ENCODE data around the gene TSPAN16. TPM values are rescaled to one million over a fixed set of nuclear protein-coding genes. Genes with fewer than 3 reads are reported as not detected.

TSPAN16 gene
- total and polyA plus RNA-seq, 2 of the 13 experiments (the other 11 are each of a cell fraction or from before 2014, with no cell fraction given) = not detected

DNA sequence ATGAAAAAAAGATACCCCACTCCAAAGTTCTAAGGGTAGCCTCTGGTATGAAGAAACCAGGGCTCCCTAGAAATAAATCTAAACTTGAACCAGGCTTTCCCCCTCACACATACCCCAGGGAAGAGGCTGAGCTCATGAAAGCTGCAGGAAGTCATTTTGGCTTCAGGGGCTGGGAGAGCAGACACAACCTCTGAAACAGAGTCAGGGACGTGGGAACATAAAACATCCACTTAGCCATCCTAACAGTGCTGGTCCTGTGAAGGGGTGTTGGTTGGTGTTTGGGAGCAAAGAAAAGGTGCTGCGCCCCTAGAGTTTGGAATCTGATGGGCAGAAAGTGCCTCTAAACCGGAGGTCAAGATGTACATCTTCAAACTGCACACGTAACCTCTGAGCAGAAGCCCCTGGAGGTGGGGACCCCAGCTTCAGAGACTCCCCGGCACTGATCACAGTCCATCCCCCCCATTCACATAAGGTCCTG is 27.7 kb downstream of the TSPAN16 start:
- no peaks in the 10 kb centered on the region for H3K9me3 ChIP-seq (ENCODE audit: low read length)
- H3K36me3 ChIP-seq (replicated peaks in 1 of 2; ENCODE audit: control insufficient read depth in 1 of 2, insufficient read depth in 2 of 2, low read length in 2 of 2) = no peaks in the 10 kb centered on the region
- TF ChIP-seq, protein P1, sequence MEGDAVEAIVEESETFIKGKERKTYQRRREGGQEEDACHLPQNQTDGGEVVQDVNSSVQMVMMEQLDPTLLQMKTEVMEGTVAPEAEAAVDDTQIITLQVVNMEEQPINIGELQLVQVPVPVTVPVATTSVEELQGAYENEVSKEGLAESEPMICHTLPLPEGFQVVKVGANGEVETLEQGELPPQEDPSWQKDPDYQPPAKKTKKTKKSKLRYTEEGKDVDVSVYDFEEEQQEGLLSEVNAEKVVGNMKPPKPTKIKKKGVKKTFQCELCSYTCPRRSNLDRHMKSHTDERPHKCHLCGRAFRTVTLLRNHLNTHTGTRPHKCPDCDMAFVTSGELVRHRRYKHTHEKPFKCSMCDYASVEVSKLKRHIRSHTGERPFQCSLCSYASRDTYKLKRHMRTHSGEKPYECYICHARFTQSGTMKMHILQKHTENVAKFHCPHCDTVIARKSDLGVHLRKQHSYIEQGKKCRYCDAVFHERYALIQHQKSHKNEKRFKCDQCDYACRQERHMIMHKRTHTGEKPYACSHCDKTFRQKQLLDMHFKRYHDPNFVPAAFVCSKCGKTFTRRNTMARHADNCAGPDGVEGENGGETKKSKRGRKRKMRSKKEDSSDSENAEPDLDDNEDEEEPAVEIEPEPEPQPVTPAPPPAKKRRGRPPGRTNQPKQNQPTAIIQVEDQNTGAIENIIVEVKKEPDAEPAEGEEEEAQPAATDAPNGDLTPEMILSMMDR (CRISPR knock-in tag; IDR thresholded peaks at IDR 0.05) = peak; percentile 27; the same call in 1 of the 2 replicates
- TF ChIP-seq ZSCAN29 (CRISPR knock-in tag; conservative IDR thresholded peaks at IDR 0.05) (0 out of 2 replicates have a peak, but pooled peaks have one; percentile 22), ZNF205 (CRISPR knock-in tag; IDR thresholded peaks at IDR 0.05) (no peak), TEAD3 (CRISPR knock-in tag; optimal IDR thresholded peaks at IDR 0.05; ENCODE audit: borderline replicate concordance) (peak; percentile 73)
- no peak overlapping the region for H3K27ac ChIP-seq (ENCODE audit: extremely low read length, insufficient read depth, low read length)
- H3K4me1 ChIP-seq (ENCODE audit: insufficient read depth, low read length) = peaks cover 35% of the 10 kb centered on the region
- intact Hi-C loops (cut with micrococcal nuclease; ENCODE audit: unreplicated experiment) = no loop called here
- WGBS (ENCODE audit: low lambda C conversion rate) = 3% methylated on average over 5 of the region's 5 CpGs
- no peak overlapping the region for H3K9ac ChIP-seq (ENCODE audit: insufficient read depth, low read depth, low read length)
- H3K27me3 ChIP-seq (ENCODE audit: control insufficient read depth in 1 of 2, insufficient read depth in 2 of 2, low read length in 2 of 2) = no peaks in the 10 kb centered on the region
- no peaks in the 10 kb centered on the region for H4K20me1 ChIP-seq (ENCODE audit: insufficient read depth, low read length)
- POLR2A ChIA-PET = interaction anchor here (1.0 to 2.3 kb wide), 4 partner anchors 9 to 51 kb away, joined by 4 to 10 read pairs (median 4); partner anchors contain the start of genes CCDC159, RAB3D, SWSAP1 and TMEM205
- H3K79me2 ChIP-seq (ENCODE audit: insufficient read depth, low read length) = no peaks in the 10 kb centered on the region
- BruUV-seq (replicated peaks) = no TSS peak
- H3K4me2 ChIP-seq (ENCODE audit: low read depth, low read length) = peak overlapping the region; percentile 68
- DNase-seq (ENCODE audit: low spot score) = no peak
- CTCF ChIA-PET (ENCODE audit: low intra/inter-chr PET ratio, low total read pairs) = no interaction called here
- H2AFZ ChIP-seq (ENCODE audit: low read length) = no peak overlapping the region
- in situ Hi-C loops (cut with HindIII; ENCODE audit: extremely low pct_ligation_motif_present, low pct_unique_long_range_greater_than_20kb) = no loop called here
- peak overlapping the region; percentile 25 to 51 (median 47); a peak in 4 of 6 replicates for H3K4me3 ChIP-seq (replicated peaks in 1 of 3; ENCODE audit: insufficient read depth in 1 of 3, low read depth in 2 of 3, low read length in 3 of 3)
- ATAC-seq = peak; percentile 45
- no peak for FAIRE-seq

DNA sequence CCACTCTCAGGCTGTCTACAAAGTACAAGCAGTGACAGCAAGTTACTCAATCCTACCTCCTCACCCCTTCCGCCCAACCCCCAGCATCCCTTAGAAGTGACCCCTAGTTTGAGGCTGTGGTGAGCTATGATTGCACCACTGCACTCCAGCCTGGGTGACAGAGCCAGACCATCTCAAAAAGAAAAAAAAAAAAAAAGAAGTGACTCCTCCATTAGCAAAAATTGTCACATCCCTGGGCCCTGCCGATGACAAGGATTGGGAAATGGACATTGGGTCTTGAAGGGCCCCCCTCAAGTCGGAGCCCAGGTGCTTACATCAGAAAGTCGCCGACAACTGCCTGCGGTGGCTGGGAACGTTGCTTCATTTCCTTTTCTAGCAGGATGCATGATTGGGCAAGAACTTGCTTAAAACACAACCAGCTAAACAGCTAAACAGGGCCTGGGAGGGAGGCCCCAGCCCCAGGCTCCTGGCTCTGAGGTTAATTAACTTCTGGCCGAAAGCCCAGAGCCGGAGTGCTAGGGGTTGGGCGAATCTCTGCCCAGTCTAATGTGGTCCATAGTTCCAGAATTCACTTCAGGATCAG is 28.2 kb downstream of the TSPAN16 start:
- ChIA-PET CTCF (ENCODE audit: low intra/inter-chr PET ratio, low total read pairs) (no interaction called here), POLR2A (interaction anchor here (1.0 to 2.3 kb wide), 4 partner anchors 8 to 51 kb away, joined by 4 to 10 read pairs (median 4); partner anchors contain the start of genes CCDC159, RAB3D, SWSAP1 and TMEM205)
- peaks cover 35% of the 10 kb centered on the region for H3K4me1 ChIP-seq (ENCODE audit: insufficient read depth, low read length)
- ATAC-seq (peak; percentile 94), FAIRE-seq (peak; percentile 86), DNase-seq (ENCODE audit: low spot score) (peak; percentile 86)
- BruUV-seq (replicated peaks) = no TSS peak
- H3K4me2 ChIP-seq (ENCODE audit: low read depth, low read length) = peak overlapping the region; percentile 68
- in situ Hi-C loops (cut with HindIII; ENCODE audit: extremely low pct_ligation_motif_present, low pct_unique_long_range_greater_than_20kb) (no loop called here), intact Hi-C loops (cut with micrococcal nuclease; ENCODE audit: unreplicated experiment) (no loop called here)
- H3K27ac ChIP-seq (ENCODE audit: extremely low read length, insufficient read depth, low read length) = peak overlapping the region; percentile 45
- no peaks in the 10 kb centered on the region for H3K36me3 ChIP-seq (replicated peaks in 1 of 2; ENCODE audit: control insufficient read depth in 1 of 2, insufficient read depth in 2 of 2, low read length in 2 of 2)
- no peak overlapping the region for H3K9ac ChIP-seq (ENCODE audit: insufficient read depth, low read depth, low read length)
- WGBS (ENCODE audit: low lambda C conversion rate) = 7% methylated on average over 6 of the region's 10 CpGs
- H4K20me1 ChIP-seq (ENCODE audit: insufficient read depth, low read length) = no peaks in the 10 kb centered on the region
- peak overlapping the region; percentile 25 to 51 (median 47); a peak in 5 of 6 replicates for H3K4me3 ChIP-seq (replicated peaks in 1 of 3; ENCODE audit: insufficient read depth in 1 of 3, low read depth in 2 of 3, low read length in 3 of 3)
- no peaks in the 10 kb centered on the region for H3K79me2 ChIP-seq (ENCODE audit: insufficient read depth, low read length)
- H3K27me3 ChIP-seq (ENCODE audit: control insufficient read depth in 1 of 2, insufficient read depth in 2 of 2, low read length in 2 of 2) = no peaks in the 10 kb centered on the region
- no peak overlapping the region for H2AFZ ChIP-seq (ENCODE audit: low read length)
- H3K9me3 ChIP-seq (ENCODE audit: low read length) = no peaks in the 10 kb centered on the region
- TF ChIP-seq EHMT2 (IDR thresholded peaks at IDR 0.05; ENCODE audit: borderline replicate concordance, low read depth, low read length) (no peak), ZNF256 (CRISPR knock-in tag; conservative IDR thresholded peaks at IDR 0.05) (no peak), ZNF557 (CRISPR knock-in tag; IDR thresholded peaks at IDR 0.05) (no peak), ZNF629 (CRISPR knock-in tag; conservative IDR thresholded peaks at IDR 0.05) (no peak), NR2C2 (CRISPR knock-in tag; IDR thresholded peaks at IDR 0.05; ENCODE audit: borderline replicate concordance) (peak; percentile 58; the same call in 1 of the 2 replicates), ZNF335 (CRISPR knock-in tag; IDR thresholded peaks at IDR 0.05) (0 out of 2 replicates have a peak, but pooled peaks have one; percentile 38), WIZ (CRISPR knock-in tag; IDR thresholded peaks at IDR 0.05) (no peak), ZNF616 (CRISPR knock-in tag; IDR thresholded peaks at IDR 0.05; ENCODE audit: low read depth) (no peak), DR1 (CRISPR knock-in tag; IDR thresholded peaks at IDR 0.05) (no peak), REL (CRISPR knock-in tag; conservative IDR thresholded peaks at IDR 0.05) (no peak), ZNF253 (CRISPR knock-in tag; IDR thresholded peaks at IDR 0.05; ENCODE audit: borderline replicate concordance) (no peak), ZNF772 (CRISPR knock-in tag; IDR thresholded peaks at IDR 0.05) (no peak)
- TF ChIP-seq, protein P2, sequence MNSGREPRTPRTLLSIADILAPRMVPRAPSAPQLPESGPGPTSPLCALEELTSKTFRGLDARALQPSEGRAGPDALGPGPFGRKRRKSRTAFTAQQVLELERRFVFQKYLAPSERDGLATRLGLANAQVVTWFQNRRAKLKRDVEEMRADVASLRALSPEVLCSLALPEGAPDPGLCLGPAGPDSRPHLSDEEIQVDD (CRISPR knock-in tag; IDR thresholded peaks at IDR 0.05; ENCODE audit: borderline replicate concordance) = no peak
